ENCODE results near the gene SOAT2.

Gene SOAT2

GRCh38 chr12:53170876-53171724 lies 67.8 kb downstream of the SOAT2 start:
- TF ChIP-seq POLR2AphosphoS5 (IDR thresholded peaks at IDR 0.05; ENCODE audit: borderline replicate concordance, low read depth, low read length) (no peak), FOXP2 (optimal IDR thresholded peaks at IDR 0.05; ENCODE audit: control extremely low read depth, extremely low read length, insufficient read depth) (no peak), EZH2 (IDR thresholded peaks at IDR 0.05) (no peak)
- Histone ChIP-seq H3K27ac (no peak overlapping the region), H3K9me3 (ENCODE audit: low read depth, low read length) (no peaks in the 10 kb centered on the region), H3K9ac (ENCODE audit: insufficient read length) (no peak overlapping the region), H3K4me3 (no peak overlapping the region), H3K36me3 (ENCODE audit: insufficient read depth, low read length) (no peaks in the 10 kb centered on the region; the same call in 1 of the 2 replicates)
- DNase-seq (ENCODE audit: low read depth, low spot score) = no peak

GRCh38 chr12:53171725-53172329 lies 68.5 kb downstream of the SOAT2 start:
- TF ChIP-seq POLR2AphosphoS5 (IDR thresholded peaks at IDR 0.05; ENCODE audit: borderline replicate concordance, low read depth, low read length) (no peak), FOXP2 (optimal IDR thresholded peaks at IDR 0.05; ENCODE audit: control extremely low read depth, extremely low read length, insufficient read depth) (no peak), EZH2 (IDR thresholded peaks at IDR 0.05) (no peak)
- no peaks in the 10 kb centered on the region; the same call in 1 of the 2 replicates for H3K36me3 ChIP-seq (ENCODE audit: insufficient read depth, low read length)
- no peak overlapping the region for H3K9ac ChIP-seq (ENCODE audit: insufficient read length)
- H3K9me3 ChIP-seq (ENCODE audit: low read depth, low read length) = no peaks in the 10 kb centered on the region
- no peak for DNase-seq (ENCODE audit: low read depth, low spot score)
- H3K4me3 ChIP-seq = no peak overlapping the region
- H3K27ac ChIP-seq = no peak overlapping the region

- Histone ChIP-seq H3K4me3 (no peak overlapping the region), H3K27ac (no peak overlapping the region), H3K36me3 (ENCODE audit: insufficient read depth, low read length) (no peaks in the 10 kb centered on the region; the same call in 1 of the 2 replicates), H3K9ac (ENCODE audit: insufficient read length) (no peak overlapping the region), H3K9me3 (ENCODE audit: low read depth, low read length) (no peaks in the 10 kb centered on the region)
- no peak for TF ChIP-seq EZH2 (IDR thresholded peaks at IDR 0.05)
- TF ChIP-seq POLR2AphosphoS5 (IDR thresholded peaks at IDR 0.05; ENCODE audit: borderline replicate concordance, low read depth, low read length) = no peak
- no peak for TF ChIP-seq FOXP2 (optimal IDR thresholded peaks at IDR 0.05; ENCODE audit: control extremely low read depth, extremely low read length, insufficient read depth)
- no peak for DNase-seq (ENCODE audit: low read depth, low spot score)
Measured at GRCh38 chr12:53172352-53172751, 69.1 kb downstream of the SOAT2 start.

GRCh38 chr12:53173085-53173715 lies 69.9 kb downstream of the SOAT2 start:
- Histone ChIP-seq H3K27ac (no peak overlapping the region), H3K9ac (ENCODE audit: insufficient read length) (no peak overlapping the region), H3K36me3 (ENCODE audit: insufficient read depth, low read length) (no peaks in the 10 kb centered on the region; the same call in 1 of the 2 replicates), H3K9me3 (ENCODE audit: low read depth, low read length) (no peaks in the 10 kb centered on the region), H3K4me3 (no peak overlapping the region)
- no peak for TF ChIP-seq EZH2 (IDR thresholded peaks at IDR 0.05)
- TF ChIP-seq POLR2AphosphoS5 (IDR thresholded peaks at IDR 0.05; ENCODE audit: borderline replicate concordance, low read depth, low read length) = no peak
- no peak for TF ChIP-seq FOXP2 (optimal IDR thresholded peaks at IDR 0.05; ENCODE audit: control extremely low read depth, extremely low read length, insufficient read depth)
- DNase-seq (ENCODE audit: low read depth, low spot score) = no peak

All from SK-N-MC (cell line).